Left kidney (tissue), 2 donors: ENCODE measurements around the gene UPF3B. TPM values are rescaled to one million over a fixed set of nuclear protein-coding genes. Genes with fewer than 3 reads are reported as not detected.
"Not testable (repeated sequence)": the region's sequence is repeated elsewhere in the genome, so short reads cannot be mapped to it uniquely, and the experiment has no call there.

Experiments
- DNase-seq: peaks from one replicate; pipeline ENCODE4 v3.0.0-alpha.2; 2013
- polyA plus RNA-seq: library from polyadenylated mRNA; unstranded; fragments of 120-200 nt; gene quantifications from one replicate; pipeline ENCODE4 v1.2.1, GENCODE V29; 2013; ENCODE audit not compliant: insufficient read length

The UPF3B gene
- polyA plus RNA-seq, 1 donor = 41.7 TPM

DNA sequence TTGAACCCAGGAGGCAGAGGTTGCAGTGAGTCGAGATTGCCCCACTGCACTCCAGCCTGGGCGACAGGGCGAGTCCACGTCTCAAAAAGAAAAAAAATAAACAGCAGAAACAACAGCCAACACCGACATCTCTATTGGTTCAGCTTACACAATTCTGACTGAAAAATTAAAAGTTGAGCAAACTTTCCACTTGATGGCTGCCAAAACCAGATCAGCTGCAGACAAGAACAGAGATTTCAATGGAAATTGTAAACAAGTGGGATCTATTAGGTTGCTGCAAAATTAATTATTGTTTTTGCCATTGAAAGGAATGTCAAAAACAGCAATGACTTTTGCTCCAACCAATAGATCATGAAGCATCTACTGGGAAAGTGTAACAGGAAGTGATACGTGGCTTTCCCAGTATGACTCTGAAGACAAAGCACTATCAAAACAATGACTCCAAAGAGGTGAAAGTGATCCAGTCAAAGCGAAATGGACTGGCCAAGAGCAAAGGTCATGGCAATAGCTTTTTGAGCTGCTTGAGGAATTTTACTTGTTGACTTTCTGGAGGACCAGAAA, 26.3 kb downstream of the UPF3B start:
- no peak for DNase-seq

DNA sequence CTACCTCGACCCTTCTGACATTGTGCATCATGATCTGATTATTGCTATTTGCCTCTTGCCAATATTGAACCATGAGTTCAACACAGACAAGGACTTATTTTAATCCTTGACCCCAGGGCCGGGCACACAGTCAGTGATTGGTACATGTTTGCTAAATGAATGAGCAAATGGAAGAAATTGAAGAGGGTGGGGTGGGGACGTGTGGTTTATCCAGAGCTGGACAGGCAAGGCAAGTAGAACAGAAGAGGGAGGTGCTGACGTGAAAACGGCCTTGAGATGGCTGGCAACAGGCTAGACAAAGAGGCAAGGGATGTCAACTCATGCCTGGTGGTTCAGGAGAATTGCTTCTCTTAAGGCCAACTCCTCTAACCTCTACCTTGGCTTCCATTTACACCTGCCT, 28.5 kb downstream of the UPF3B start:
- DNase-seq = not testable (repeated sequence)

DNA sequence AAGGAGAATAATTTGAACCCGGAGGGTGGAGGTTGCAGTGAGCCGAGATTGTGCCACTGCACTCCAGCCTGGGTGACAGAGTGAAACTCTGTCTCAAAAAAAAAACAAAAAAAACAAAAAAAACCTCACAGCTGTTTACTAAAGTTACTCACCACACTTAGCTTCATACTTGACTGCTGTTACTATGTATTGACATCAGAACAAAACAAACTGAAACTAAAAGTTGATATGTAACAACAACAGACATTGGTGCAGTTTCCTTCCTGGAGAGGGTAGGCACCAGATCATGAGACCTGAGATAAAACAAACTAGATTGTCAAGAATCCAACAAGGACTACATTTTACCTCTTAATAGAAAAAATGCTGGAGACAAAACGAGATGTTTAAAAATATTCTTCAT, 31.1 kb downstream of the UPF3B start:
- DNase-seq = not testable (repeated sequence)

DNA sequence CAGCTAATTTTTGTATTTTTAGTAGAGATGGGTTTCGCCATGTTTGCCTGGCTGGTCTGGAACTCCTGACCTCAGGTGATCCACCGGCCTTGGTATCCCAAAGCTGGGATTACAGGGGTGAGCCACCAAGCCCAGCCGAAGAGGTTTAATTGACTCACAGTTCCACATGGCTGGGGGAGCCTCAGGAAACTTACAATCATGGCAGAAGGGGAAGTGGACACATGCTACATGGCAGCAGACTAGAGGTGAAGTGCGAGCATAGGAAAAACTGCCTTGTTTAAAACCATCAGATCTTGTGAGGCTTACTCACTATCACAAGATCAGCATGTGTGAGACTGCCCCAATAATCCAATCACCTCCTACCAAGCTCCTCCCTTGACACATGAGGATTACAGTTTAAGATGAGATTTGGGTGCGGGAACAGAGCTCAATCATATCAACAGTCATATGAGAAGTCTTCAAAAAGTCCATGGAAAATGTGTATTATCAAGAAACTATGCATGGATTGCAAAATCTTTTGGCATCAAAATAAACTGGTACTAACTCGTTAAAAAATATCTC, 35.6 kb downstream of the UPF3B start:
- no peak for DNase-seq

DNA sequence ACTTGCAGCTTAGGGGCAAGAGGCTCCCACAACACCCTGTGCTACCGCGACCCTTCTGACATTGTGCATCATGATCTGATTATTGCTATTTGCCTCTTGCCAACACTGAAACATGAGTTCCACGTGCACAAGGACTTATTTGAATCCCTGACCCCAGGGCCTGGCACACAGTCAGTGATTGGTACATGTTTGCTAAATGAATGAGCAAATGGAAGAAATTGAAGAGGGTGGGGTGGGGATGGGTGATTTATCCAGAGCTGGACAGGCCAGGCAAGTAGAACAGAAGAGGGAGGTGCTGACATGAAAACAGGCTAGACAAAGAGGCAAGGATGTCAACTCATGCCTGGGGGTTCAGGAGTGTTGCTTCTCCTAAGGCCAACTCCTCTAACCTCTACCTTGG, 36.5 kb downstream of the UPF3B start:
- no peak for DNase-seq

DNA sequence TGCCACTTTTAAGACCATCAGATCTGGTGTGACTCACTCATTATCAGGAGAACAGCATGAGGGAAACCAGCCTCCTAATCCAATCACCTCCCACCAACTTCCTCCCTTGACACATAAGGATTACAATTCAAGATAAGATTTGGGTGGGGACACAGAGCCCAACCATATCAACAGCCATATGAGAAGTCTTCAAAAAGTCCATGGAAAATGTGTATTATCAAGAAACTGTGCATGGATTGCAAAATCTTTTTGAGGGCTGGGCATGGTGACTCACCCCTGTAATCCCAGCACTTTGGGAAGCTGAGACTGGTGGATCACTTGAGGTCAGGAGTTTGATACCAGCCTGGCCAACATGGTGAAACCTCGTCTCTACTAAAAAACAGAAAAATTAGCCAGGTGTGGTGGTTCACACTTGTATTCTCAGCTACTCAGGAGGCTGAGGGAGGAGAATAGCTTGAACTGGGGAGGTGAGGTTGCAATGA, 43.5 kb downstream of the UPF3B start:
- DNase-seq = no peak

DNA sequence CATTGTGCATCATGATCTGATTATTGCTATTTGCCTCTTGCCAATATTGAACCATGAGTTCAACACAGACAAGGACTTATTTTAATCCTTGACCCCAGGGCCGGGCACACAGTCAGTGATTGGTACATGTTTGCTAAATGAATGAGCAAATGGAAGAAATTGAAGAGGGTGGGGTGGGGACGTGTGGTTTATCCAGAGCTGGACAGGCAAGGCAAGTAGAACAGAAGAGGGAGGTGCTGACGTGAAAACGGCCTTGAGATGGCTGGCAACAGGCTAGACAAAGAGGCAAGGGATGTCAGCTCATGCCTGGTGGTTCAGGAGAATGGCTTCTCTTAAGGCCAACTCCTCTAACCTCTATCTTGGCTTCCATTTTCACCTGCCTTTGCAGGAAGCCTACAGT, 44.3 kb downstream of the UPF3B start:
- not testable (repeated sequence) for DNase-seq

DNA sequence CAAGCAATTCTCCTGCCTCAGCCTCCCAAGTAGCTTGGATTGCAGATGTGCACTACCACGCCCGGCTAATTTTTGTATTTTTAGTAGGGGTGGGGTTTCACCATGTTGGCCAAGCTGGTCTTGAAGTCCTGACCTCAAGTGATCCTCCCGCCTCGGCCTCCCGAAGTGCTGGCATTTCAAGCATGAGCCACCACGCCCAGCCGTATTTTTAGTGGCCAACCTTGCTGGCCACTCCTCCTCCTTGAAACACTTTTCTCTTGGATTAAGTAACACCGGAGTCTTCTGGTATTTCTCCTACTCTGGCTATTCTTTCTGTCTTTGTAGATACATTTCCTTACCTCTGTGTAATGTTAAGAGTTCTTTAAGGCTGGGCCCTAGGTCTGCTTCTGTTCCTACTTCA, 50.2 kb downstream of the UPF3B start:
- no peak for DNase-seq

DNA sequence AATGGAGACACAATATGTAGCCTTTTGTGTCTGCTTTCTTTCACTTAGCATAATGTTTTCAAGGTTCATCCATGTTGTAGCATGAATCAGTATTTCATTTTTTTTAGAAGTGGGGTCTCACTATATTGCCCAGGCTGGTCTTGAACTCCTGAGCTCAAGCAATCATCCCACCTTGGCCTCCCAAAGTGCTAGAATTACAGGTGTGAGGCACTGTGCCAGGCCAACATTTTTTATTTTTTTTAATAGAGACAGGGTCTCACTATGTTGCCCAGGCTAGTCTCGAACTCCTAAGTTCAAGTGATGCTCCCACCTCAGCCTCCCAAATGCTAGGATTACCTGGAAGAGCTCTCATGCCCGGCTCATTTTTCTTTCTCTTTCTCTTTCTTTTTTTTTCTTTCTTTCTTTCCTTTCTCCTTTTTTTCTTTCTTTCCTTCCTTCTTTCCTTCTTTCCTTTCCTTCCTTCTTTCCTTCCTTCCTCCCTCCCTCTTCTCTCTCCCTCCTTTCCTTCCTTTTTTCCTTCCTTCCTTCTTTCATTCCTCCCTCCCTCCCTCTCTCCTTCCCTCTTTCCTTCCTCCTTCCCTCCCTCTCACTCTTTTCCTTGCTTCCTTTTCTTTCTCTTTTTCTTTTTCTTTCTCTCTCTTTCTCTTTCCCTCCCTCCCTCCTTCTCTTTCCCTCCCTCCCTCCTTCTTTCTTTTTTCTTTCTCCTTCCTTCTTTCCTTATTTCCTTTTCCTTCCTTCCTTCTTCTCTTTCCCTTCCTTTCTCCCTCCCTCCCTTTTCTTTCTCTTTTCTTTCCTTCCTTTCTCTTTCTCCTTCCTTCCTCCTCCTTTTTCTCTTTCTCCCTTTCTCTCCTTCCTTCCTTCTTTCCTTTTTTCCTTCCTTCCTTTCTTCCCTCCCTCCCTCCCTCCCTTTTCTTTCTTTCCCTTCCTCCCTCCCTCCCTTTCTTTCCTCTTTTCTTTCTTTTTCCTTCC, 51.2 kb downstream of the UPF3B start:
- DNase-seq = no peak

DNA sequence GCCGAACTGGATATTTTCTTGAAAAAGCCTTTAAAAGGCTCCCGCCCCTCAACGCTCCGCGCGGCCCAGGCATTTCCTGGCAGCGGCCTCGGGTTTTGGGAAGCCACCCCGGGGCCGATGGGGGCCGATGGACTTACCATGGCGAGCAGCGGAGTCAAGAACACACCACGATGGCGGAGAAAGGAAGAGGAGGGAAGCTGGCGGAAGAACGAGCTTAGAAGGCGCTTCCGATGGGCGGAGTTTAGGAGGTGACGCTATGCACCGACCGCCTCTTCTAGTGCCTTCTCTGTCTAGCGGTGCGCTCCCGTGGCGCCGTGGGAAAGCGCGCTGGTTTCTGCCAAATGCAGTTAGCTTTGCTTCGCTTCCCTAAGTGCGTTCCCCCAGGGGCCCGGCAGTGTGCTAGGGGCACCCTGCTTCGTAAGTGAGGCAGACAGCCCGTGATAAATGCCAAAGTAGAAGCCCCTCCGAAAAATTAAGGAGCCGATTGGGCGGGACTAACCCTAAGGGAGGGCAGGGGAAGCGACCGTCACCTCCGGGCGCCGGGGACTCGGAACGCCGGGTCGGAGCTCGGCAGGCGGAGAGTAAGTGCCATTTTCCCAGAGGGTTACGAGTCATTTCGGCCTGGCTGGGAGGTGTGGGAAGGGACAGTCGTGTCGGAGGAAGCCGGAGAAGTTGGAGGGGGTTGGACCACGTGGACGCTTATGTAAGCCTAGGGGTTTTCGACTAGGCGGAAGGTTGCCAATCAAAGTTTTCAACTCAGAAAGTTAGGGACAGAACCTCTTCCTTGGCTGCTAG, 61.1 kb downstream of the UPF3B start, which contains the start of gene RPL39:
Gene RPL39, minus strand, starts transcription at position 194 of the 795 bp plus-strand sequence. Its CDS starts 54 bp downstream, at position 140.
- peak; percentile 86 for DNase-seq

DNA sequence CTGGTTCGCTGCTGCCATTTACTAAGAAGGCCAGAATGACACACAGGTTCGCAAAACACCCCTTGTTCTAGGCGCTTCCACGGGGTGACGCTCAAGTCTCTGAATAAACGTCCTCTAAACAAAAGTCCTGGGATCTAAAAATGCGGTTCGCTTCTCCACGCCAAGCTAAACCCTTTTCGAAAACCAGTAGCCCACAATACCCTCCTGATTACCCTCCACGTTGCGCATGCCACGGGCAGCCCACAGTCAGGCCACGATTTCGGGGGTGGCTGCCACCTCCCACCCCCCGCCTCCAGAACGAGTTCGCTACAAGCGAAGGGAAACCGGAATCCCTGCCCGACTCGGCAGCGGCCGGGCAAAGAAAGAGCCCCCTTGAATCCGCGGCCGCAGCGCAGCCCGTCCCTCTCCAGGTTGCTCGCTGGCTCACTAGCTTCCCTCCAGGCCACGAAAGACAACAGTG, 61.8 kb downstream of the UPF3B start:
- DNase-seq = peak; percentile 34

DNA sequence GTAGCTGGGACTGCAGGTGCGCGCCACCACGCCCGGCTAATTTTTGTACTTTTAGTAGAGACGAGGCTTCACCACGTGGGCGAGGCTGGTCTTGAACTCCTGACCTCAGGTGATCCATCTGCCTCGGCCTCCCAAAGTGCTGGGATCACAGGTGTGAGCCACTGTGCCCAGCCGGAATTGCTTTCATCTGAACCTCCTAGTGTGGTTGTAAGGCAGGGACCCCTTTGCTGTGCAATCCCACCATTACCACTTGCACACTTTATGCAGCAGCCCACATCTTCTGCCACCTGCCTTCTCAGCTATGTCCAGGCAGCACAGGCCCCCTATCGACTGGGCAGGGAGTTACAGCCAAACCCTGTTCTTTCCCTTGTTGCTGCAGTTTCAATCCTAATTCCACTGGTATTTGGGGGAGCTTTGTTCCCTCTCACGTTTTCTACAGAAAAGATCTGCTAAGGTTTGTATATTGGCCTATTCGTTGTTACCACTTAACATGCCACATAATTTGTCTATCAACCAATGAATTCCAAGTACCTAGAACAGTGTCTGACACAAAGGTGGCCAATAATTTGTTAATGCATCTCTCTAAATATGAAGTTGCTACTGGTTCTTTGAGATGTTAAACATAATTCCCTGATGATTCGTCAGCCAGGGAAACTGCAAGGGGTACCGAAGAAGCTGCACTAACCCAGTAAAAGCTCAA, 67.9 kb downstream of the UPF3B start:
- no peak for DNase-seq

Other genes with a start within 250 kb of the UPF3B start
- gene NKRF, start 246.5 kb downstream of the UPF3B start, polyA plus RNA-seq = 16.6 TPM
- 81.2 TPM for gene SEPTIN6, start 159.8 kb downstream of the UPF3B start, polyA plus RNA-seq
- 0.38 TPM for gene SOWAHD, start 94.4 kb downstream of the UPF3B start, polyA plus RNA-seq
- gene RPL39, start 61.3 kb downstream of the UPF3B start, polyA plus RNA-seq = 2,143 TPM
- gene RNF113A, start 18.8 kb upstream of the UPF3B start, polyA plus RNA-seq = 10.9 TPM
- gene NDUFA1, start 18.9 kb upstream of the UPF3B start, polyA plus RNA-seq = 127 TPM
- 0.55 TPM for gene AKAP14, start 42.9 kb upstream of the UPF3B start, polyA plus RNA-seq
- 17.0 TPM for gene NKAP, start 90.8 kb upstream of the UPF3B start, polyA plus RNA-seq
- not detected for gene RHOXF2B, start 224.7 kb upstream of the UPF3B start, polyA plus RNA-seq